ENCODE measurements around the gene CYP26B1.
A peak's percentile ranks its signal among the peaks of the same experiment; 100 is the strongest.

CYP26B1 gene

GRCh38 chr2:72140621-72140960 lies 7.1 kb downstream of the CYP26B1 start:
- DNase-seq, result no peak

DNA sequence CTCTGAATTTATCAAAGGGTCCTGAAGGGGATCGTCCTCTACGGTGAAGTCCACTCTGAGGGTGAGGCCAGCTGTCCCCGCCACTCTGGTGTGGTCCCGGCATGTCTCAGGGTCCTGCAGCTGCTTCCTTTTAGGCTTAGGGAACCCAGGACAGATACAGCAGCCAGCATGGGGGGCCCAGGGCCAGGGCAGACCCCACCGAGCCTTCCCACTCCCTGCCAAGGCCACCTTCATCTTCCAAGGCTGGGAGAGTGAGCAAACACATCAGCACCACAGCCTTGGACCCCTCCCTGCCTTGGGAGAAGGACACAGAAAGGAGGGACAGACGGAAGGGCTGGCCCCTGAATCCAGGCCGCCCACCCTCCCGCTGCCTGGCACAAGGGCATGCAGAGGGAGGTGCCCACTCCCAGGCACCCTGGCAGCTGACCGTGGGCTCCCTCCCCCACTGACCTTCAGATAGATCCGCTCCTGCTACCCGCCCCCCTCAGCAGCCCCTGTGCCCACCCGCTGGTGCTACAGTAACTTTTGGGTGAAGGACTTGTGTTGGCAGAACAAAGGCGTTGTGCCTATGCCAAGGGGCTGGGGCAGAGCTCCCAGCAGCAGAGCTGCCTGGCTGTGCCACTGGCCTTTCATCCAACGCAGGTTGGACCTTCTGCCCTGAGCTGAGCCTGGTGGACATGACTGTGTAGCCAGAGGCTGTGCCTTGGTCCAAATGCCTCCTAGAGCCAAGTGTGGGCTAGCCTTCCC lies 7.6 kb downstream of the CYP26B1 start:
- no peak for DNase-seq

- no peak for DNase-seq
These were observed 8.2 kb downstream of the CYP26B1 start for GRCh38 chr2:72139471-72139873.

DNA sequence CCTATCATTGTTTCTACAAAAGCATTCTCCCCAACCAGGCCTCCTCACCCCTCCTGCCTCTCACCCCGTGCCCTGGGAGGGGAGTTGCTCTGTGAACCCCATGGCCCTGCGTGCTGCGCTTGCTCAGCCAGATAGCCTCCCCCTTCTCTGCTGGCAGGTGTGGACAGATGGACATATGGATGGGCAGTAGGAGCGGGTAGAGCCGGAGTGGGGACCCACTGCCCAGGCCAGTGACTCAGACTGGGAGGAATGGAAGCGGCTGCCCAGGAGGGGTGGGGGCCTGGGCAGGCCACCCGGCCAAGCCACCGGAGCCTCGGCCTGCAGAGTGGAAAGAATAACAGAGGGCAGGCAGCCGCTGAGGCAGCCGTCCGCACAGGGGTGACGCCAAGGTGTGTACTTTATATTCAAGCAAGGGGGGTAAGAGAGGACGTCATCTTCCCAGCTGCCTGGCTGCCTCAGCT lies 8.7 kb downstream of the CYP26B1 start:
- DNase-seq, result no peak

GRCh38 chr2:72138011-72138881 lies 9.4 kb downstream of the CYP26B1 start:
- DNase-seq, result no peak

DNA sequence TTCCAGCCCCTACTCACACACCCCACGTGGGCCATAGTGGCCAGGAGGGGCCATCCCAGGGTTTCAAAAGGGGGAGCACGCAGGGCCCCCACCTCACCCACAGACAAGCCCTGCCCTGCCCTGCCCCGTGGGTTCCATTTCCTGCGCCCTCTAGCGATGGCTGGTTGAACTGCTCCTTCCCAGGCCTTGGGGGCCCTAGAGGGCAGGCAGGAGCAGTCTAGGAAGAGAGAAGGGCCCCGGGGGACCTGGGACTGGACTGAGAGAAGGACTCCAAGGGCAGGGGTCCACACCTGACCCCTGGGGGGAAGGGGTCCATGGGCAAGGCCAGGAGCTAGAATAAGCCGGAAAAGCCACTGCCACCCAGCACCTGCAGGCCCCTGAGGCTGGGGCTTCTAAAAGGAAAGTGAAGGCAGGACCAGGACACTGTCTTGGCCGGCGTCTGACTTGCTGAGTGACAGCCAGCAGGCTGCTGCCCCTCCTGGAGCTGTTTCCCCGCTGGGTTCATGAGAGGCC lies 10.1 kb downstream of the CYP26B1 start:
- DNase-seq, result peak; percentile 73

DNA sequence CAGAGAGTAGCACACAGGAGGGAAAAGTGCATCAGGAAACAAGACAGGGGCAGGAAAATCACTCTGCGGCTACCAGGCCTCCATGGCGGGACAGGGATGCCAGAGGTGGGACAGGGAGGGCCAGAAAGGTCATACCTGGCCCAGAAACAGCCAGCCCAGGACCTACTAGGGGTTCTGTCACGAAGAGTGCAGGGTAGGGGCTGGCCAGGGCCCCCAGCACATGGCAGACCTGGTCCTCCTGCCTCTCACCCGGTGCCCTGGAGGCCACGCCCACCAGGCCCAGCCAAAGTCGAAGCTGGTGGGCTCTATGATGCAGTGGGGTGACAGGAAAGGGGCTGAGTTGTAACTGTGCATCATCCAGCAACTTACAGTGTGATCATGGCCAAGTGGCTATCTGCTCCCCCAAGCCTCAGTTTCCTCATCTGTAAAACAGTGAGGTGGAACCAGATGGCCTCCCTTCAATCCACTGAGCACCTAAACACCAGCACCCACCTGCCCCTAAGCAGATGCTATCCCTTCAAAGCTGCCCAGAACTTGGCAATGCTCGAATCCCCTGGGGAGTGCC lies 10.6 kb downstream of the CYP26B1 start:
- DNase-seq, result no peak

- no peak for DNase-seq
These were observed 11.3 kb downstream of the CYP26B1 start for GRCh38 chr2:72136331-72136730.

DNA sequence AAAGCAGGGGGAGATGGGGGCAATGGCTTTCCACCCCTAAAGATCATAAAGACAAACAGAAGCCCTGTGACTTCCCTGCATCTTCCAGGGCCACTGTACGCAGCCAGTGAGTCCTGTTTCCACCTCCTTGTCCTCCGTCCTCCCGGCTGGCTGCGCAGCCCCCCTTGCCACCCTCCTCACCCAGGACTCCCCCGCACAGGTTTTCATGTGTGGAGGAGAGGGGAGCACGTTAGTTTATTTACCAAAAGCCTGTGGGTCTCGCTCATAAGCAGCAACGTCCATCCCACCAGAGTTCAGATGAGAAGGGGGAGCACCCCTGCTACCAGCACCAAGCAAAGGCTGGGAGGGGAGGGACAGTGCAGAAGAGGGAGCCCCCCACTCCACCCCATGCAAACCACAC lies 11.7 kb downstream of the CYP26B1 start:
- no peak for DNase-seq

- DNase-seq, result no peak
These were observed 12.5 kb downstream of the CYP26B1 start for GRCh38 chr2:72134997-72135800.

GRCh38 chr2:72134408-72134996 lies 13.2 kb downstream of the CYP26B1 start:
- DNase-seq, result no peak

GRCh38 chr2:72133721-72134407 lies 13.8 kb downstream of the CYP26B1 start:
- DNase-seq, result no peak

- DNase-seq, result no peak
These were observed 14.5 kb downstream of the CYP26B1 start for GRCh38 chr2:72132981-72133720.

DNA sequence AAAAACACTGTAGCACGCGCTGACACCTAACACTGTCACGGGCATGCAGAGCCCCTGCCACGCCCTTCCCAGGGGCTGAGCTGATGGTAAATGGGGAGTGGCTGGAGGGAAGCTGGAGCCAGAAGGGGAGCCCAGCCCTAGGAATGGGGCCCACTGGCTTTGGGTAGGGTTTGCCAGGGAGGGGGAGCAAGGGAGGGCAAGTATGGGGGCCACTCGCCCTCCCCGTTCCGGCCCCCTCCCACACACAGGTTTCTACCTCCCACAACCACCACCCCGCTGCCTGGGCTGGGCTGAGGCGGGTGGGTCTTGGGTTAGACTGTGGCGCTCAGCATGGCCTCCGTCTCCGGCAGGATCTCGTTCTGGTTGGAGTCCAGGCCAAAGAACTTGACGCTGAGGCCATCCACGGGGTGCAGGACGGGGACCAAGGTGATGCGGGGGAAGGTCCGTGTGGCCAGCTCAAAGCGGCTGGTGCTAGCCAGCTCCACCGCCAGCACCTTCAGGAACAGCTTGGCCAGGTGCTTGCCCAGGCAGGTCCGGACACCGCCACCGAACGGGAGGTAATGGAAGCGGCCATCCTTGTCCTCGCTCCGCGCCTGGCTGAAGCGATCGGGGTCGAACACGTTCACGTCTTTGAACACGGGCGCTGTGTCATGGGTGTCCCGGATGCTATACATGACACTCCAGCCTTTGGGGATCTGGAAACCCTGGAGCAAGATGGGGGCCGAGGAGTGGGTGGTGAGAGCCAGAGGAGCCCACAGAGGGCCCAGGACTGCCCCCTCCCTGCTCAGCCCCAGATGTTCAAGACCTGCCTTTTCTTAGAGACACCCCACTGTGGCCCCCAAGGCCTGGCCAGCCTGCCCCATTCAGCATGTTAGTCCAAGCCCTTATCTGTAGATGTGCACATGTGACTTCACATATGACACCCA lies 15.5 kb downstream of the CYP26B1 start:
- no peak for DNase-seq

DNA sequence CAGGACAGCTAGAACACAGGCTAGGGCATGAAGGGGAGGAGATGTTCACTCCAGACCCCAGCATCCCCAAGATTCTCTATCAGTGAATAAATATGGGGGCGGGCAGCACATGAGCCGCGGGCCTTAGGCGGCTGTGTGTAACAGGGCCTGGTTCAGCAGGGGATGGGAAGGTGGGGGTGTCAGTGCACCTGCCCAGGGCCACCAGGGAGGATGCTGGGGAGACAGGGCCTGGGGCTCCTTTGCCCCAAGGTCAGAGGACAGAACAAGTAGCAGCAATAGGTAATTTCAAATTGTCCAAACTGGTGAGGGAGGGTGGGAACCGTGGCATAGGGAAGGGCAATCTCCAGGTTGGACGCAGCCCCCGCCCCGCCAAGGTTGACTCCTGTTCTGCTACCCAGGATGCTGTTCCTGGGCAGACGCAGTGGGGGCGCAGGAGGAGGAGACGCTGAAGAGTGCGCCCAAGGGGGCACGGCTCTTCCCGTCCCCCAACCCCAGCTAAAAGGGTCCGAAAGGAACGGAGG lies 16.2 kb downstream of the CYP26B1 start:
- DNase-seq, result no peak

- no peak for DNase-seq
These were observed 16.9 kb downstream of the CYP26B1 start for GRCh38 chr2:72130659-72131360.

- no peak for DNase-seq
These were observed 17.9 kb downstream of the CYP26B1 start for GRCh38 chr2:72129681-72130340.

DNA sequence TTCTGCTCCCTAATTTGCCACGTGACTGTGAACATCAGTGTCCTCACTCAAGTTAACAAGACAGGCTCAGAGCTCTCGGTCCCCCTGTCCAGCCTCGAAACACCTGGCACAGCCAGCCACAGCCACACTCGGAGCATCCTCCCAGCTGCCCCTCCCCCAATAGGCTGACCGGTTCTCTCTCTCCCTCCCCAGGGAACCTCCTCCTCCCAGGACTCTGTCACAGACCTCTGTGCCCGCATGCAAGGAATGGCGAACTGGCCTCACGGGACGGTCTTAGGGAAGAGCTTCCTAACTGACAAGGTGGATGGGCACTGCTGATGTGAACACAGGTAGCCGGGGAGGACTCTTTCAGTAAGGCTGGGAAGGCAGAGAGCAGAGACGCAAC lies 18.8 kb downstream of the CYP26B1 start:
- DNase-seq, result no peak

All from suppressor macrophage treated with lipopolysaccharide for 4 hours (primary cell).